Activated CD8-positive, alpha-beta memory T cell treated with anti-CD3 and anti-CD28 coated beads, Interleukin-2, amount 50 U/mL, for 24 hours (primary cell): ENCODE data around the gene VPS18.
A peak's percentile ranks its signal among the peaks of the same experiment; 100 is the strongest.
"Not testable (repeated sequence)": the region's sequence is repeated elsewhere in the genome, so short reads cannot be mapped to it uniquely, and the experiment has no call there.

Experiments
- DNase-seq: peaks from one replicate; pipeline ENCODE4 v3.0.0-alpha.2; 2020; ENCODE audit errors: extremely low read depth

VPS18 gene

GRCh38 chr15:40893733-40894680, at the start of gene VPS18:
Gene VPS18, plus strand, starts transcription at chr15:40894450. Its CDS starts 319 bp downstream, at chr15:40894769.
- DNase-seq: peak; percentile 98

GRCh38 chr15:40844696-40845030, 49.6 kb upstream of the VPS18 start:
- no peak for DNase-seq

DNA sequence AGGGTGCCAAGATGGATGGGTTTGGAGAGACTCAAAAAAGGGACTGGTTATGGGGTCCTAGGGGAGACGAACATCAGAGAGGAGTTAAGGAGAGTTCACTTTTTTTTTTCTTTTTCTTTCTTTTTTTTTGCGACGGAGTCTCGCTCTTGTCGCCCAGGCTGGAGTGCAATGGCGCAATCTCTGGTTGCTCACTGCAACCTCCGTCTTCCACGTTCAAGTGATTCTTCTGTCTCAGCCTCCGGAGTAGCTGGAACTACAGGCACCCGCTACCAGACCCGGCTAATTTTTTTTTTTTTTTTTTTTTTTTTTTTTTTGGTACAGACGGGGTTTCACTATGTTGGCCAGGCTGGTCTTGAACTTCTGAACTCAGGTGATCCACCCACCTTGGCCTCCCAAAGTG, 49.2 kb upstream of the VPS18 start:
- no peak for DNase-seq

- no peak for DNase-seq
Observed at GRCh38 chr15:40845511-40846284, 48.6 kb upstream of the VPS18 start.

DNA sequence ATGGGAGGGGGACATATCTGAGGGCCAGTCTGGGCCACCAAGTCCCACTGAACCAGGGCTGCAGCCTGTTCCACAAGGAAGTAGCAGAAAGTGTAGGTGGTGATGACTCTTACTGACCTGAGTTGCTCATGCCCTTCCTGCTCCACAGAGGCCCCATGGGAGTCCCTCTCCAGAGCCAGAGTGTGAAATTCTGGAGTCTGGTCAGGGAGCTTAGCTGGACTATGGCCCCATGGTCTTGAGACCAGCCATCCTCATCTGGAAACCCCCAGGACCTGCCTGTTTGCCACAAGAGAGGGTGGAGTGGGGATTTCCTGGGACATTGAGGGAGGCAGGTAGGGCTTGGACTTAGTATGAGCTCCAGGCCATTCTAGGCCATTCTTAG, 47.4 kb upstream of the VPS18 start:
- no peak for DNase-seq

DNA sequence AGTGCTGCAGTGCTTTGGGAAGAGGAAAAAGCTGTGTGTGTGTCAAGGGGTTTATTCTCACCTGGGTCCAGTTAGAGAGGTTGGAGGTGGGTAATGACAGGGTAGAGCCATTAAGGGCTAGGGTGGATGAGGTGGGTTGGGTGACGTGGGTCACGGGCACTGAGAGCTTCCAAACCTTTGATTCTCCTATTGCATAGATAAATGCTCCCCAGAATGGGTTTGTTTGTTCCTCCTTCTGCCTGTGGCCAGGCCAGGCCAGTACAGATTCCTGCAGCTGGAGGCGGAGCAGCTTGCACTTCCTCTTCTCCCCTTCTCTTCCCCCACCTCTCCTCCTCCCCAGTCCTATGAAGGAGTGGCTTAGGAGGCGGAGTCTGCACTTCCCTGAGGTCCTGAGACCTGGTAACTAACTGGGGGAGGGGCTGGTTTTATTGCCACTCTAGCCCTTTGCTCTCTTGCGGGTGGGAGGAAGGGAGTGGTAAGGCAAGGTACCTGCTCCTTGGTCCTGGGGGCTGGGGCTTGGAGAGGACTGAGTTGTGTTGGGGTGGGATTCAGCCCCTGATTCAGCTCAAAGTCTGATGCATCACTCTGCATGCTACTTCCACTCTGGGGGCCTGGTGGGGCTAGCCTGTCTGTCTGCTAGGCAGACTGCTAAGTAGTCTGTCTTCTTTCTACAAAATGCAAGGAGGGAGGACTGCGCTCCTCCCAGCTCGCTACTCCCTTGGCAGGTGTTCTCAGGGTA, 46.9 kb upstream of the VPS18 start:
- DNase-seq: no peak

GRCh38 chr15:40850576-40851112, 43.6 kb upstream of the VPS18 start:
- no peak for DNase-seq

DNA sequence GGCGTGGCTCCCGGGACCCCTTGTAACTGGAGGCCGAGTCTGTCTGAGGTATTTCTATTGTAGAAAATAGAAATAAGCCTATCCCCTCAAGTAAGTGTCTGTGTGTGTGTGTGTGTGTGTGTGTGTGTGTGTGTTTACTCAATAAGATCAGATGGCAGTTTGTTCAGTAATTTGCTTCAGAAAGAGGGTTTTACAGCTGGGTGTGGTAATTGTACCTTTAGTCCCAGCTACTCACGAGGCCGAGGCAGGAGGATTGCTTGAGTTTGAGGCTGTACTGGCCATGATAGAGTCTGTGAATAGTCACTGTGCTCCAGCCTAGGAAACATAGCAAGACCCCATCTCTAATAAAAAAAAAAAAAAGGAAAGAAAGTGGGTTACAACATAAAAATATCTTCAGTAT, 41.7 kb upstream of the VPS18 start:
- DNase-seq: no peak

- DNase-seq: no peak
Observed at GRCh38 chr15:40853241-40853890, 40.9 kb upstream of the VPS18 start.

- no peak for DNase-seq
Observed at GRCh38 chr15:40854161-40854560, 40.1 kb upstream of the VPS18 start.

DNA sequence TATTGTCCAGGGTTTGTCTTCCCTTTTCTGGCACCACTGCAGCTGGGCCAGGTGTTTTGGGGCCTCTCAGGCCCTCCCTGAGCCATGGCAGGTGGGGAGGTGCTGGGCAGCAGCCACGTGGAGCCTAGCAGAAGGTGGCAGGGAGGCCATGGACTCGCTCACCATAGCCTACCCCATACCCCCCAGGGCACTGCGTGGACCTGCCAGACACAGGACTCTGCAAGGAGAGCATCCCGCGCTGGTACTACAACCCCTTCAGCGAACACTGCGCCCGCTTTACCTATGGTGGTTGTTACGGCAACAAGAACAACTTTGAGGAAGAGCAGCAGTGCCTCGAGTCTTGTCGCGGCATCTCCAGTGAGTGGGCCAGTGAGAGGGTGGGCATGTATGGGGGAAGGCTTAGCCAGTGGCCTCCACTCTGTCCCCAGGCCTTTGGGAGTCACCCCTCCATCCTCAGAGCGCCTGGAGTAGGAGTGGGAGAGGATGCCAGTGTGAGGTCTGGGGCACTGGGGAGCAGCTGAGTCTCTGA, 38.5 kb upstream of the VPS18 start:
- no peak for DNase-seq

GRCh38 chr15:40856746-40857145, 37.5 kb upstream of the VPS18 start:
- no peak for DNase-seq

DNA sequence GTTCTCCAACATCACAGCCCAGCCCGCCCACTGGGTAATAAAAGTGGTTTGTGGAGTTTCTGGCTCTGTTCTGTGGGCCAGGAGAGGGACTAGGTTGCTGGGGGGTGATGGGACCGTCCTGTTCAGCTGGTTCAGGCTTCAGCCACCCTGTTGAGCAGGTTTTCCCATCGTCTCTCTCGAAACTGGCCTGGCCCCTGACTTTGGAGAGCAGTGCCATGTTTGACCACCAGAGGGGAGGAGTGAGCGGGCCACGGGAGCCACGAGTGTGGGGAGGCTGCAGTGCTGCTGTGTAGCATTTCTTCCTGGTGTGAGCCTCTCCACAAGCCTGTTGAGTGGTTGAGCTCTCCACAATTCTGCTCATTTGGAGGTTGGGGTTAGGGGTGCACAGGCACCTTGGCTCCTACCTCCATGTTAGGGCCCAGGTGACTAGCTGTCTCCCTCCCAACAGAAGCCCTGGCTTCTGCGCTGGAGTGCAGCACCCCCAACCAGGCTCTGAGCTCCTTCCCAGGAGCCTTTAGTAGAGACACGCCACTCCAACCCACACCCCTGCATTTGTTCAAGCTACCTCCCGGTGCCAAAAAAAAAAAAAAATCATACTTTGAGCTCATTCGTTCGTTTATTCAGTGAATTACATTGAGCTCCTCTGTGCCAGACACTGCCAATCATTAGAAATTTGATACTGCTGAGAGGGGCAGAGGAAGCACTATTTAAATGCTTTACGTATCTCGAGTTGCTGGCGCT, 36.5 kb upstream of the VPS18 start:
- peak; percentile 58 for DNase-seq

- DNase-seq: no peak
Observed at GRCh38 chr15:40858706-40859105, 35.5 kb upstream of the VPS18 start.

DNA sequence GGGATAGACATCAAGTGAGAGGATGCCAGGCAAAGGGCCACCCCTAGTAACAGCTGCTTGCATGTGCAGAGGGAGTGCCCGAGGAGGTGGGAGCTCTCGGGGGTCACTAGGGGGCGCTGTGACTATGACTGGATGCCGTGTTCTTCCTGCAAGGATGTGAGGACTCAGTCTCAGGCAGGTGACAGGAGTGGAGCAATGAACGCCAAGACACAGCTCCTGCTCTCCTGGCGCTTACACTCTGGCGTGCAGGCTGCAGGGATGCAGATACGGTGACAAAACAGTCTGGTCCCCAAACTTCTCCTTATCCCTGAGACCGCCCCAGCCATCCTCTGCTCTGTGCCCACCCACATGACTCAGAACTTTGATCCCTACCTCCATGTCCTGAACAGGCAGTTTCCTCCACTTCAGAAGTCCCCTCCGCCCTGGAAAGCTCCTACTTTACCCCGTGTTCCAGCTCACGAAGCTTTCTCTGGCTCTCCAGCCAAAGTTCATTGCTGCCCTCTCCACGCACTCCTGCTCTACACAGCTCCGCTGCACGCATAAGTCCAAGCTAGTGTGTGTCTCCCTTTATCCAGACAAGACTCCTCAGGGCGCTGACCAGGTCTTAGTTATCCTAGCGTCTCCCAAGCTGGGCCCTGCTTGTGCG, 34.9 kb upstream of the VPS18 start:
- peak; percentile 57 for DNase-seq

DNA sequence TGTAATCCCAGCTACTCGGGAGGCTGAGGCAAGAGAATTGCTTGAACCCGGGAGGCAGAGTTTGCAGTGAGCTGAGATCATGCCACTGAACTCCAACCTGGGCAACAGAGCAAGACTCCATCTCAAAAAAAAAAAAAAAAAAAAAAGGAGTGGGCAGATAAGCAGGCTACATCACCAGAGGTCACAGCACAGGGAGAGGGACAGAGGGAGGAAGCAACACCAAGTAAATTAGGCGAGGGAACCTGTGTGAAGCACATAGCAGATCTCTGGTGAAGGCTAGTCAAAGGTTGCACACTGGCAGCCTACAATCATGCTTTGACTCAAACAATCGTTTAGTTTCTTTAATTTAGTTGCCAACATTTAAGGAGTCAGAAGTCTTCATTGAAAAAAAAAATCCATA, 33.1 kb upstream of the VPS18 start:
- not testable (repeated sequence) for DNase-seq

DNA sequence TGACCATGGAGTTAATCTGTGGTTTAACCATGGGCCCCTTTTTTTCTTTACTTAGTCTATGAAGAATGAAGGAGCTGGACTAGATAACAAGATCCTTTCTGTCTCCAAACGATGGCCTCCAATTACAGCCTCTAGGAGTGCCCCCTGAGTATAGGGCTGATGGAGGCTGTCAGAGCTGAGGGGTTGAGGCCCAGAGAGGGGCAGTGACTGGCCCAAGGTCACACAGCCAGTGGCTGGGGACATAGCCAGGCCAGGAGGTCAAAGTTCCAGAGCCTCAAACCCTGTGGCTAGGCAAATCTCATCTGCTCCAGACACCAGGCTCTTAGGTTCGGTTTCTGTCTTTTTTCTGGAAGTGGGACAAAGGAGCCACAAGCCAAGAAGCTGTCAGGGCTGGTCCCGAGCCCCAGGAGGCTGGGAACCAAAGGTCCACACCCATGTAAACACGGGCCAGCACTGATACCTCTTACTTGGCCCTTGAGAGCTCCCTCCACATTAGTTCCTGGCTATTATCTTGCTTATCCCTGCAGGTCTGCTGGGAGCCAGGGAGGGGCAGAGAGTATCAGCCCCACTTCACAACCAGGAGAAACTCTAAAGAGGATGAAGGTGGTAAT, 30.5 kb upstream of the VPS18 start:
- DNase-seq: no peak

DNA sequence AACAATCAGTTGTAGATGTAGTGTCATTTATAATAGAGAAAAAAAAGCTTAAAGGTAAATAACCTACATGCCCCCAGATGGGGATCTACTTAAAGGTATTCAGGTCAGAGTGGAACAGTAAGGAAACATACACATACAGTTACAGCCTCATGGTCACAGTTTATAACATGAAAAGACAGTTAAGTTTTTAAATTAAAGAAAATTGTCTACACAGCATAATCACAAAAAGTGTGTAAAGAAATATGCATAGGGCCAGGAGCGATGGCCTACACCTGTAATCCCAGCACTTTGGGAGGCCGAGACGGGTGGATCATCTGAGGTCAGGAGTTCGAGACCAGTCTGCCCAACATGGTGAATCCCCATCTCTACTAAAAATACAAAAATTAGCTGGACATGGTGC, 27.1 kb upstream of the VPS18 start:
- DNase-seq: no peak

GRCh38 chr15:40869686-40870085, 24.6 kb upstream of the VPS18 start:
- DNase-seq: no peak

DNA sequence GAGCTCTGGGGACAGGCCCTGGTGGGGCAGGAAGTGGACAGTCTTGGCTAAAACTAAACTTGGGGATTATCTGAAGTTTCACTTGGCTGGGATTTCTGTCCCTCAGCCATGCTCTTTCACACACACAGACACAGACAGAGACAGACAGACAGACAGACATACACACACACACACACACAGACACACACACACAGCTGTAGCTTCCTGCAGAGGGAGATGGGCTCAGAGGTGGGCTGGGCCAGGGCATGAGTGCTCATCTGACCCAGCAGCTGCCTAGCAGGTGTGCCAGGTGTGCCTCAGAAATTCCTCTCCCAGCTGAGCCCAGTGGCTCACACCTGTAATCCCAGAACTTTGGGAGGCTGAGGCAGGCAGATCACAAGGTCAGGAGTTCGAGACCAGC, 23.5 kb upstream of the VPS18 start:
- DNase-seq: no peak
